ENCODE data around the gene CCDC6. TPM values are rescaled to one million over a fixed set of nuclear protein-coding genes. Genes with fewer than 3 reads are reported as not detected.

Gene CCDC6
- total and polyA plus RNA-seq, 2 of the 4 experiments (the other 2 are of a cell fraction) = 21.8 to 30.8 TPM

GRCh38 chr10:59817773-59818172, 88.6 kb downstream of the CCDC6 start:
- no TSS peak for BruUV-seq (replicated peaks)
- Histone ChIP-seq H3K14ac (replicated peaks; ENCODE audit: low read depth, low read length) (no peak overlapping the region), H2BK5ac (ENCODE audit: low read depth, low read length, poor library complexity, severe bottlenecking) (no peak overlapping the region), H3K27ac (ENCODE audit: insufficient read depth, low read length) (no peak overlapping the region), H4K91ac (ENCODE audit: insufficient read depth, low read depth, low read length) (no peak overlapping the region), H3K18ac (ENCODE audit: low read depth, low read length) (no peak overlapping the region), H3K36me3 (ENCODE audit: control insufficient read depth, insufficient read depth, low read length) (peaks cover 2% of the 10 kb centered on the region; the same call in 1 of the 2 replicates), H3K79me1 (ENCODE audit: low read depth in 1 of 2, low read length in 2 of 2) (peaks cover 13 to 36% of the 10 kb centered on the region in 2 experiments), H4K5ac (ENCODE audit: low read depth, low read length) (no peak overlapping the region), H2BK120ac (ENCODE audit: low read depth, low read length) (no peak overlapping the region), H3K9me3 (ENCODE audit: control insufficient read depth, insufficient read depth, low read length) (no peaks in the 10 kb centered on the region), H2BK15ac (ENCODE audit: low read depth, low read length) (no peak overlapping the region), H2AK9ac (replicated peaks; ENCODE audit: low read depth, low read length, poor library complexity) (no peak overlapping the region), H4K20me1 (ENCODE audit: insufficient read depth, low read length) (no peaks in the 10 kb centered on the region), H3K4me1 (ENCODE audit: control insufficient read depth, insufficient read depth, low read length) (peaks cover 1% of the 10 kb centered on the region; the same call in 1 of the 2 replicates), H2AK5ac (ENCODE audit: low read depth, low read length) (no peak overlapping the region), H3K56ac (ENCODE audit: extremely low read depth, insufficient read depth, low read length) (no peak overlapping the region), H3K23ac (ENCODE audit: low read depth, low read length) (no peak overlapping the region), H4K8ac (ENCODE audit: low read depth in 2 of 2, low read length in 2 of 2) (no peak overlapping the region), H3K9me1 (ENCODE audit: insufficient read depth, low read length) (peaks cover 5% of the 10 kb centered on the region; the same call in 1 of the 2 replicates), H3K4me3 (ENCODE audit: insufficient read depth, low read depth, low read length) (no peak overlapping the region), H3K4ac (ENCODE audit: low read depth, low read length) (no peak overlapping the region), H3K4me2 (ENCODE audit: low read depth, low read length) (no peak overlapping the region), H2AFZ (replicated peaks; ENCODE audit: low read length, poor library complexity) (no peak overlapping the region), H3K9ac (ENCODE audit: low read depth, low read length) (no peak overlapping the region), H3K27me3 (ENCODE audit: control insufficient read depth, insufficient read depth, low read length) (no peaks in the 10 kb centered on the region), H2BK20ac (ENCODE audit: low read depth, low read length) (no peak overlapping the region)
- ChIA-PET POLR2A (ENCODE audit: unreplicated experiment) (no interaction called here), CTCF (interaction anchor here (1.0 to 1.2 kb wide), 2 partner anchors 13 to 35 kb away, joined by 3 read pairs; no protein-coding TSS in a partner anchor)
- TF ChIP-seq POLR2A (IDR thresholded peaks at IDR 0.05; ENCODE audit: low read depth, low read length) (no peak), CHD1 (IDR thresholded peaks at IDR 0.05; ENCODE audit: low read depth, low read length) (no peak), MAZ (IDR thresholded peaks at IDR 0.05; ENCODE audit: borderline replicate concordance, low read depth, low read length) (no peak), MXI1 (IDR thresholded peaks at IDR 0.05; ENCODE audit: borderline replicate concordance, low read depth, low read length) (no peak), CEBPB (IDR thresholded peaks at IDR 0.05; ENCODE audit: low read depth, low read length) (no peak), BHLHE40 (IDR thresholded peaks at IDR 0.05; ENCODE audit: low read depth, low read length) (no peak), SMC3 (IDR thresholded peaks at IDR 0.05; ENCODE audit: low read depth, low read length) (no peak), MAFK (IDR thresholded peaks at IDR 0.05; ENCODE audit: low read depth, low read length) (no peak), FOS (IDR thresholded peaks at IDR 0.05; ENCODE audit: low read depth, low read length) (no peak), USF2 (IDR thresholded peaks at IDR 0.05; ENCODE audit: low read depth, low read length) (no peak), RFX5 (IDR thresholded peaks at IDR 0.05; ENCODE audit: low read depth, low read length) (no peak), NFE2L2 (IDR thresholded peaks at IDR 0.05; ENCODE audit: low read depth, low read length) (no peak), RCOR1 (IDR thresholded peaks at IDR 0.05; ENCODE audit: insufficient replicate concordance, low read length) (no peak), RAD21 (IDR thresholded peaks at IDR 0.05; ENCODE audit: low read length) (no peak)
- TF ChIP-seq, protein P1, sequence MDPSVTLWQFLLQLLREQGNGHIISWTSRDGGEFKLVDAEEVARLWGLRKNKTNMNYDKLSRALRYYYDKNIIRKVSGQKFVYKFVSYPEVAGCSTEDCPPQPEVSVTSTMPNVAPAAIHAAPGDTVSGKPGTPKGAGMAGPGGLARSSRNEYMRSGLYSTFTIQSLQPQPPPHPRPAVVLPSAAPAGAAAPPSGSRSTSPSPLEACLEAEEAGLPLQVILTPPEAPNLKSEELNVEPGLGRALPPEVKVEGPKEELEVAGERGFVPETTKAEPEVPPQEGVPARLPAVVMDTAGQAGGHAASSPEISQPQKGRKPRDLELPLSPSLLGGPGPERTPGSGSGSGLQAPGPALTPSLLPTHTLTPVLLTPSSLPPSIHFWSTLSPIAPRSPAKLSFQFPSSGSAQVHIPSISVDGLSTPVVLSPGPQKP (IDR thresholded peaks at IDR 0.05; ENCODE audit: borderline replicate concordance, low read depth, low read length) = no peak
- TF ChIP-seq, protein P2, sequence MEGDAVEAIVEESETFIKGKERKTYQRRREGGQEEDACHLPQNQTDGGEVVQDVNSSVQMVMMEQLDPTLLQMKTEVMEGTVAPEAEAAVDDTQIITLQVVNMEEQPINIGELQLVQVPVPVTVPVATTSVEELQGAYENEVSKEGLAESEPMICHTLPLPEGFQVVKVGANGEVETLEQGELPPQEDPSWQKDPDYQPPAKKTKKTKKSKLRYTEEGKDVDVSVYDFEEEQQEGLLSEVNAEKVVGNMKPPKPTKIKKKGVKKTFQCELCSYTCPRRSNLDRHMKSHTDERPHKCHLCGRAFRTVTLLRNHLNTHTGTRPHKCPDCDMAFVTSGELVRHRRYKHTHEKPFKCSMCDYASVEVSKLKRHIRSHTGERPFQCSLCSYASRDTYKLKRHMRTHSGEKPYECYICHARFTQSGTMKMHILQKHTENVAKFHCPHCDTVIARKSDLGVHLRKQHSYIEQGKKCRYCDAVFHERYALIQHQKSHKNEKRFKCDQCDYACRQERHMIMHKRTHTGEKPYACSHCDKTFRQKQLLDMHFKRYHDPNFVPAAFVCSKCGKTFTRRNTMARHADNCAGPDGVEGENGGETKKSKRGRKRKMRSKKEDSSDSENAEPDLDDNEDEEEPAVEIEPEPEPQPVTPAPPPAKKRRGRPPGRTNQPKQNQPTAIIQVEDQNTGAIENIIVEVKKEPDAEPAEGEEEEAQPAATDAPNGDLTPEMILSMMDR (conservative IDR thresholded peaks at IDR 0.05; ENCODE audit: low read depth, low read length) = no peak
- dilution Hi-C loops (cut with HindIII; ENCODE audit: low sequenced_read_pairs, unreplicated experiment) = no loop called here
- DNase-seq = no peak
- in situ Hi-C loops (cut with MboI; ENCODE audit: low sequenced_read_pairs) = no loop called here
- intact Hi-C loops (cut with micrococcal nuclease) = no loop called here
- WGBS, 2 experiments (ENCODE audit: extremely low coverage in 2 of 2, insufficient read length in 1 of 2) = 86% methylated on average over 1 of the region's 6 CpGs; no CpG with 5 or more reads in 1 of the 2 experiments
- ATAC-seq (ENCODE audit: low read depth) = no peak

Data from IMR-90 (cell line).